HUDEP-2 (cell line): ENCODE results near the gene MPZL3.

Experiments
- DNase-seq, 76 experiments: peaks; one replicate each; lab custom pipeline; 2025; ENCODE audit not compliant: unreplicated experiment in 76 of 76; lab: John Stamatoyannopoulos, UW

MPZL3 gene

GRCh38 chr11:118251858-118252652, at the start of gene MPZL3:
TSS of gene MPZL3 (minus strand) at chr11:118252365. CDS start at chr11:118252294, 71 bp downstream.
- peak in 59 of 76 experiments; percentile 4 to 60 (median 31) for DNase-seq

GRCh38 chr11:118301600-118302195, 49.5 kb upstream of the MPZL3 start:
- DNase-seq, result no peak

- peak in 2 of 76 experiments; percentile 3 to 9 for DNase-seq
Measured at GRCh38 chr11:118295815-118296454, 43.8 kb upstream of the MPZL3 start.

- no peak for DNase-seq
Measured at GRCh38 chr11:118295199-118295598, 43.0 kb upstream of the MPZL3 start.

- DNase-seq, result no peak
Measured at GRCh38 chr11:118294053-118294452, 41.9 kb upstream of the MPZL3 start.

GRCh38 chr11:118291477-118292135, 39.4 kb upstream of the MPZL3 start:
- no peak for DNase-seq

GRCh38 chr11:118290923-118291322, 38.8 kb upstream of the MPZL3 start:
- DNase-seq, result peak in 4 of 76 experiments; percentile 2 to 15 (median 10)

GRCh38 chr11:118289401-118289800, 37.2 kb upstream of the MPZL3 start:
- DNase-seq, result no peak

GRCh38 chr11:118287006-118287405, 34.8 kb upstream of the MPZL3 start:
- DNase-seq, result no peak

- DNase-seq, result no peak
Measured at GRCh38 chr11:118286545-118286944, 34.4 kb upstream of the MPZL3 start.

- no peak for DNase-seq
Measured at GRCh38 chr11:118283756-118284350, 31.7 kb upstream of the MPZL3 start.

GRCh38 chr11:118283037-118283636, 31.0 kb upstream of the MPZL3 start:
- no peak for DNase-seq

- no peak for DNase-seq
Measured at GRCh38 chr11:118282606-118283005, 30.4 kb upstream of the MPZL3 start.

- no peak for DNase-seq
Measured at GRCh38 chr11:118281284-118281683, 29.1 kb upstream of the MPZL3 start.

- no peak for DNase-seq
Measured at GRCh38 chr11:118277312-118277711, 25.1 kb upstream of the MPZL3 start.

- DNase-seq, result no peak
Measured at GRCh38 chr11:118276422-118276821, 24.3 kb upstream of the MPZL3 start.

- DNase-seq, result no peak
Measured at GRCh38 chr11:118275176-118275575, 23.0 kb upstream of the MPZL3 start.

- DNase-seq, result no peak
Measured at GRCh38 chr11:118274186-118274585, 22.0 kb upstream of the MPZL3 start.

- no peak for DNase-seq
Measured at GRCh38 chr11:118272001-118272400, 19.8 kb upstream of the MPZL3 start.

- no peak for DNase-seq
Measured at GRCh38 chr11:118267486-118267885, 15.3 kb upstream of the MPZL3 start.
